HepG2 (cell line): ENCODE data around the gene STX1B. TPM values are rescaled to one million over a fixed set of nuclear protein-coding genes. Genes with fewer than 3 reads are reported as not detected.
A peak's percentile ranks its signal among the peaks of the same experiment; 100 is the strongest.

Experiments
- BRD4 ChIP-seq: sonication (generic); formaldehyde crosslinking; IDR thresholded peaks from 2 replicates; pipeline ENCODE4 v1.4.0; 2020; ENCODE audit warnings: missing genetic modification reagents
- FOXC1 ChIP-seq: sonication (generic); formaldehyde crosslinking; IDR thresholded peaks from 2 replicates; pipeline ENCODE4 v1.8.0; 2022; ENCODE audit warnings: mild to moderate bottlenecking, missing genetic modification reagents, borderline replicate concordance
- KLF15 ChIP-seq: sonication (generic); formaldehyde crosslinking; IDR thresholded peaks from 2 replicates; pipeline ENCODE4 v1.8.1; 2023; ENCODE audit warnings: borderline replicate concordance, mild to moderate bottlenecking, inconsistent platforms, missing genetic modification reagents, mixed read lengths
- MAF1 ChIP-seq: sonication (generic); formaldehyde crosslinking; IDR thresholded peaks from 2 replicates; pipeline ENCODE4 v1.5.0; 2020; ENCODE audit warnings: missing genetic modification reagents, borderline replicate concordance
- MTERF4 ChIP-seq: sonication (generic); formaldehyde crosslinking; IDR thresholded peaks from 2 replicates; pipeline ENCODE4 v1.8.0; 2023; ENCODE audit warnings: mild to moderate bottlenecking, missing genetic modification reagents
- NCOR1 ChIP-seq: fragments of 200-600 bp; sonication (generic); IDR thresholded peaks from 2 replicates; pipeline ENCODE4 v1.7.0; 2017; ENCODE audit warnings: antibody characterized with exemption, low read length, borderline replicate concordance
- NR2F6 ChIP-seq, 2 experiments: IDR thresholded peaks; 2 replicates each; pipeline ENCODE4 v1.6.1; 2016; ENCODE audit warnings: antibody characterized with exemption in 1 of 2, mild to moderate bottlenecking in 1 of 2
- NR3C1 ChIP-seq: sonication (generic); formaldehyde crosslinking; IDR thresholded peaks from 2 replicates; pipeline ENCODE4 v1.4.0; 2020; ENCODE audit warnings: missing genetic modification reagents
- RBAK ChIP-seq: sonication (generic); formaldehyde crosslinking; IDR thresholded peaks from 2 replicates; pipeline ENCODE4 v1.5.1; 2020; ENCODE audit warnings: mild to moderate bottlenecking, missing genetic modification reagents
- SKI ChIP-seq: fragments of 450-650 bp; IDR thresholded peaks from one replicate; pipeline ENCODE4 v1.6.1; 2018; ENCODE audit warnings: mild to moderate bottlenecking; ENCODE audit not compliant: partially characterized antibody
- SMARCE1 ChIP-seq: fragments of 450-650 bp; IDR thresholded peaks from 2 replicates; pipeline ENCODE4 v1.6.1; 2017; ENCODE audit warnings: borderline replicate concordance
- SP2 ChIP-seq: sonication (generic); formaldehyde crosslinking; IDR thresholded peaks from 2 replicates; pipeline ENCODE4 v1.5.1; 2020; ENCODE audit warnings: mild to moderate bottlenecking, missing genetic modification reagents
- SP5 ChIP-seq: IDR thresholded peaks from 2 replicates; pipeline ENCODE4 v1.6.1; 2016; ENCODE audit warnings: low read depth, borderline replicate concordance
- SRY ChIP-seq: sonication (generic); formaldehyde crosslinking; IDR thresholded peaks from 2 replicates; pipeline ENCODE4 v1.8.0; 2022; ENCODE audit warnings: mild to moderate bottlenecking, missing genetic modification reagents
- TBL1XR1 ChIP-seq: fragments of 150-350 bp; IDR thresholded peaks from 2 replicates; pipeline ENCODE4 v1.6.1; 2014; ENCODE audit warnings: borderline replicate concordance, low read length; ENCODE audit not compliant: partially characterized antibody
- TERF1 ChIP-seq: sonication (generic); formaldehyde crosslinking; IDR thresholded peaks from 2 replicates; pipeline ENCODE4 v1.8.0; 2022; ENCODE audit warnings: mild to moderate bottlenecking, missing genetic modification reagents, moderate library complexity
- TMF1 ChIP-seq: sonication (generic); formaldehyde crosslinking; IDR thresholded peaks from 2 replicates; pipeline ENCODE4 v1.8.1; 2022; ENCODE audit warnings: low read depth, missing genetic modification reagents
- TRIM22 ChIP-seq: fragments of 450-650 bp; IDR thresholded peaks from 2 replicates; pipeline ENCODE4 v1.6.1; 2017
- YEATS4 ChIP-seq: sonication (generic); formaldehyde crosslinking; IDR thresholded peaks from 2 replicates; pipeline ENCODE4 v1.4.0; 2020; ENCODE audit warnings: missing genetic modification reagents, borderline replicate concordance
- ZBTB1 ChIP-seq: sonication (generic); formaldehyde crosslinking; IDR thresholded peaks from 2 replicates; pipeline ENCODE4 v1.4.0; 2020; ENCODE audit warnings: missing genetic modification reagents, borderline replicate concordance
- ZC3H4 ChIP-seq: sonication (generic); formaldehyde crosslinking; IDR thresholded peaks from 2 replicates; pipeline ENCODE4 v1.4.0; 2020; ENCODE audit warnings: missing genetic modification reagents, borderline replicate concordance
- ZFP1 ChIP-seq: IDR thresholded peaks from 2 replicates; pipeline ENCODE4 v1.6.1; 2016
- ZKSCAN5 ChIP-seq: sonication (generic); formaldehyde crosslinking; IDR thresholded peaks from 2 replicates; pipeline ENCODE4 v1.5.1; 2020; ENCODE audit warnings: mild to moderate bottlenecking, missing genetic modification reagents
- ZNF432 ChIP-seq: sonication (generic); formaldehyde crosslinking; IDR thresholded peaks from 2 replicates; pipeline ENCODE4 v1.5.0; 2020; ENCODE audit warnings: missing genetic modification reagents, mild to moderate bottlenecking, borderline replicate concordance
- ZNF639 ChIP-seq: conservative IDR thresholded peaks from 2 replicates; pipeline ENCODE4 v1.6.1; 2018; ENCODE audit warnings: missing genetic modification reagents
- ZNF720 ChIP-seq: sonication (generic); formaldehyde crosslinking; IDR thresholded peaks from 2 replicates; pipeline ENCODE4 v1.4.0; 2020; ENCODE audit warnings: missing genetic modification reagents
- polyA plus RNA-seq, 8 experiments: library from polyadenylated mRNA; depleted of rRNA in 3 of 8; stranded (reverse) in 7 of 8; unstranded in 1 of 8; fragments of >200 nt; fragmentation: Illumina TruSeq in 4 of 8; extraction: Trizol in 4 of 8; gene quantifications; 2 replicates each; pipeline versions ENCODE4 v1.2.1 to v1.2.3, GENCODE V29; 2011 to 2016; ENCODE audit warnings: low read depth in 4 of 8, missing spikeins in 1 of 8, mixed read lengths in 1 of 8; ENCODE audit not compliant: insufficient read depth in 1 of 8
- total RNA-seq, 5 experiments: library from RNA; depleted of rRNA; stranded (reverse); fragments of >200 nt; fragmentation: Illumina TruSeq; extraction: Trizol; gene quantifications; 2 replicates each; pipeline ENCODE4 v1.2.3, GENCODE V29; 2016; ENCODE audit warnings: low read depth in 1 of 5

STX1B gene
- total and polyA plus RNA-seq, 2 of the 13 experiments (the other 11 are each of a cell fraction or from before 2014, with no cell fraction given): 2.1 to 3.0 TPM

GRCh38 chr16:30949650-30950515 is 60.6 kb downstream of the STX1B start (continued):
- TF ChIP-seq ZKSCAN5 (no peak), ZFP1 (CRISPR knock-in tag) (peak; percentile 54; the same call in 1 of the 2 replicates), ZNF639 (CRISPR knock-in tag) (peak; percentile 71), SP2 (peak; percentile 48; the same call in 1 of the 2 replicates), TBL1XR1 (no peak), MTERF4 (CRISPR knock-in tag) (no peak; the same call in 1 of the 2 replicates), TMF1 (peak; percentile 77), ZNF432 (peak; percentile 18; the same call in 1 of the 2 replicates), NR3C1 (no peak), FOXC1 (CRISPR knock-in tag) (peak; percentile 90), MAF1 (CRISPR knock-in tag) (0 out of 2 replicates have a peak, but pooled peaks have one; percentile 58), ZNF720 (no peak), BRD4 (CRISPR knock-in tag) (peak; percentile 86), SP5 (peak; percentile 83), ZBTB1 (CRISPR knock-in tag) (peak; percentile 63; the same call in 1 of the 2 replicates), TRIM22 (no peak), KLF15 (CRISPR knock-in tag) (no peak; the same call in 1 of the 2 replicates), SKI (peak; percentile 64), ZC3H4 (CRISPR knock-in tag) (peak; percentile 90), NCOR1 (no peak), RBAK (CRISPR knock-in tag) (no peak), YEATS4 (CRISPR knock-in tag) (peak; percentile 43; the same call in 1 of the 2 replicates), NR2F6 (IDR thresholded peaks at IDR 0.05) (peak; percentile 77), NR2F6 (CRISPR knock-in tag; IDR thresholded peaks at IDR 0.05) (peak; percentile 95), SMARCE1 (no peak), SRY (no peak), TERF1 (CRISPR knock-in tag) (no peak; the same call in 1 of the 2 replicates)
